HG03196 (cell line): ENCODE results near the gene UBAP1L.
"Not testable (repeated sequence)": the region's sequence is repeated elsewhere in the genome, so short reads cannot be mapped to it uniquely, and the experiment has no call there.

Experiments
- ATAC-seq: cut with Tn5 transposase; IDR thresholded peaks from one replicate; pipeline ENCODE4 v1.9.1; 2021; ENCODE audit not compliant: unreplicated experiment

Gene UBAP1L

GRCh38 chr15:65085207-65085753 is 29.7 kb downstream of the UBAP1L start:
- ATAC-seq: no peak

- ATAC-seq: no peak
Measured at GRCh38 chr15:65084500-65085206, 30.3 kb downstream of the UBAP1L start.

GRCh38 chr15:65083262-65083701 is 31.7 kb downstream of the UBAP1L start:
- no peak for ATAC-seq

GRCh38 chr15:65082303-65082953 is 32.6 kb downstream of the UBAP1L start:
- ATAC-seq: no peak

GRCh38 chr15:65081758-65082157 is 33.2 kb downstream of the UBAP1L start:
- ATAC-seq: no peak

- no peak for ATAC-seq
Measured at GRCh38 chr15:65081270-65081669, 33.7 kb downstream of the UBAP1L start.

GRCh38 chr15:65079580-65079979 is 35.4 kb downstream of the UBAP1L start:
- no peak for ATAC-seq

- ATAC-seq: no peak
Measured at GRCh38 chr15:65077981-65078352, 37.0 kb downstream of the UBAP1L start.

GRCh38 chr15:65077291-65077980 is 37.6 kb downstream of the UBAP1L start:
- no peak for ATAC-seq

GRCh38 chr15:65076486-65077290 is 38.3 kb downstream of the UBAP1L start, which contains the start of gene KBTBD13:
Gene KBTBD13 (plus strand): TSS chr15:65076746. CDS start chr15:65076816, 70 bp downstream.
- no peak for ATAC-seq

GRCh38 chr15:65075607-65076395 is 39.2 kb downstream of the UBAP1L start:
- not testable (repeated sequence) for ATAC-seq

- not testable (repeated sequence) for ATAC-seq
Measured at GRCh38 chr15:65074946-65075345, 40.1 kb downstream of the UBAP1L start.

- ATAC-seq: no peak
Measured at GRCh38 chr15:65072617-65073016, 42.4 kb downstream of the UBAP1L start.

GRCh38 chr15:65072027-65072426 is 43.0 kb downstream of the UBAP1L start:
- ATAC-seq: no peak

- ATAC-seq: no peak
Measured at GRCh38 chr15:65071381-65071811, 43.6 kb downstream of the UBAP1L start.

GRCh38 chr15:65069779-65070546 is 45.0 kb downstream of the UBAP1L start:
- ATAC-seq: no peak

GRCh38 chr15:65069179-65069578 is 45.8 kb downstream of the UBAP1L start:
- ATAC-seq: no peak

GRCh38 chr15:65068403-65068788 is 46.6 kb downstream of the UBAP1L start:
- ATAC-seq: no peak
